Measurements from ENCODE around the gene RAD51B.

DNA sequence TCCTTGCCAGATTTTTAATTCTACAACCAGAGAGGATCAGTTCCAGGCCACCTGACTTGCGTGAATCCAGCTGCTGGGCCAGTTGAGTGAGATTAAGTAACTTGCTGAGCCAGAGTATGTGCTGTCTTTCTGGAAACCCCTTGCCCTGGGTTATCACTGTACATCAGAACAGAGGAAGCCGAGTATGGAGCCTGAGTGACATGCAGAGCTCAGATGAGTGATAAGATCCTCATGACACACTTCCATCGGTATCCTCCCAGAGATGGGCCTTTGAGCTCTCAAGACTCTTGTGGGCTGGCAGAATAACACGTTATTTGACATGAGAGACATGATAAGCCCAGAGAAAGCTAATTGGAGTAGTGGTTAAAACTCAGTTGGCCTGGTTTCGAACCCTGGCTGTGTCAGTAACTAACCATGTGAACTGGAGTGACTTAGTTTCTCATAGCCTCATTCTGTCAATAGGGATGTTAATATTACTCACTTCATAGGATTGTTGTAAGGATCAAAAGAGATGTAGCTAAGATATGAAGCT lies 585.1 kb downstream of the RAD51B start:
- no peak for TF ChIP-seq CTCF (IDR thresholded peaks at IDR 0.05; ENCODE audit: insufficient read depth, low read length)
- TF ChIP-seq GABPA (IDR thresholded peaks at IDR 0.05; ENCODE audit: low read depth), result no peak

Measured in HL-60 (cell line).